Breast epithelium (tissue), 4 donors: ENCODE results near the gene ABLIM2. TPM values are rescaled to one million over a fixed set of nuclear protein-coding genes. Genes with fewer than 3 reads are reported as not detected.

ENCODE experiments used
- DNase-seq, 2 donors: peaks; one replicate each; pipeline ENCODE4 v3.0.0-alpha.2; 2019; ENCODE audit warnings: low spot score in 2 of 2
- H3K27ac ChIP-seq, 2 donors: fragments of 200-600 bp; sonication (generic) in 1 of 2; one replicate each; pipeline ENCODE4 v1.5.1; 2016 to 2019; ENCODE audit warnings: mild to moderate bottlenecking in 1 of 2
- H3K27me3 ChIP-seq, 2 donors: fragments of 200-600 bp; sonication (generic) in 1 of 2; one replicate each; pipeline versions ENCODE4 v1.5.1 to v1.6.0; 2017 to 2019; ENCODE audit warnings: control low read depth in 1 of 2, mild to moderate bottlenecking in 1 of 2
- H3K36me3 ChIP-seq: fragments of 200-600 bp; one replicate; pipeline ENCODE4 v1.5.1; 2019
- H3K4me1 ChIP-seq, 2 donors: fragments of 200-600 bp; sonication (generic); one replicate each; pipeline ENCODE4 v1.5.1; 2016 to 2019; ENCODE audit warnings: control low read depth in 1 of 2
- H3K4me3 ChIP-seq, 3 donors: fragments of 200-600 bp; sonication (generic); 1 replicate in 2 of 3; 2 replicates in 1 of 3; pipeline ENCODE4 v1.5.1; 2016 to 2019; ENCODE audit warnings: mild to moderate bottlenecking in 3 of 3, moderate library complexity in 2 of 3
- H3K9me3 ChIP-seq, 2 donors: fragments of 200-600 bp; sonication (generic) in 1 of 2; one replicate each; pipeline ENCODE4 v1.5.1; 2016 to 2019; ENCODE audit warnings: control low read depth in 1 of 2
- CTCF ChIP-seq, 3 donors: fragments of 450-650 bp; IDR thresholded peaks; one replicate each; pipeline ENCODE4 v1.5.1; 2016 to 2017; ENCODE audit warnings: antibody characterized with exemption in 3 of 3, mild to moderate bottlenecking in 3 of 3, moderate library complexity in 3 of 3
- POLR2A ChIP-seq: fragments of 450-650 bp; IDR thresholded peaks from one replicate; pipeline ENCODE4 v1.6.1; 2016; ENCODE audit warnings: antibody characterized with exemption, mild to moderate bottlenecking, moderate library complexity
- POLR2AphosphoS5 ChIP-seq, 3 donors: sonication (generic); formaldehyde crosslinking; IDR thresholded peaks; one replicate each; pipeline ENCODE4 v1.6.1; 2017; ENCODE audit warnings: antibody characterized with exemption in 3 of 3
- intact Hi-C: fragments of 100-400 bp; cut with DNase I; formaldehyde crosslinking; loops from one replicate; pipeline ENCODE4 v1.15.1; 2023; ENCODE audit warnings: low total_unique reads
- total RNA-seq, 3 donors: library from RNA; depleted of rRNA; stranded (reverse); fragments of >200 nt; gene quantifications; one replicate each; pipeline ENCODE4 v1.1.0, GENCODE V29; 2016

The ABLIM2 gene
- total RNA-seq, 3 donors from 2014 or later = 4.8 to 11.5 (median 8.2) TPM

GRCh38 chr4:8012517-8012916 lies 146.1 kb downstream of the ABLIM2 start:
- no peaks in the 10 kb centered on the region for H3K36me3 ChIP-seq
- H3K9me3 ChIP-seq = no peaks in the 10 kb centered on the region
- DNase-seq = no peak
- intact Hi-C loops = no loop called here
- H3K27me3 ChIP-seq = no peaks in the 10 kb centered on the region
- no peaks in the 10 kb centered on the region for H3K4me1 ChIP-seq
- no peak overlapping the region for H3K27ac ChIP-seq
- TF ChIP-seq CTCF (IDR thresholded peaks at IDR 0.05) (no peak), POLR2AphosphoS5 (IDR thresholded peaks at IDR 0.05) (no peak), POLR2A (no peak)
- H3K4me3 ChIP-seq = no peak overlapping the region

- no peak for DNase-seq
- no peak overlapping the region for H3K4me3 ChIP-seq
- H3K4me1 ChIP-seq = no peaks in the 10 kb centered on the region
- intact Hi-C loops = no loop called here
- no peaks in the 10 kb centered on the region for H3K9me3 ChIP-seq
- TF ChIP-seq POLR2A = no peak
- no peak for TF ChIP-seq CTCF (IDR thresholded peaks at IDR 0.05)
- TF ChIP-seq POLR2AphosphoS5 (IDR thresholded peaks at IDR 0.05) = no peak
- no peaks in the 10 kb centered on the region for H3K27me3 ChIP-seq
- H3K27ac ChIP-seq = no peak overlapping the region
- no peaks in the 10 kb centered on the region for H3K36me3 ChIP-seq
Observed at GRCh38 chr4:8010618-8011017, 148.0 kb downstream of the ABLIM2 start.

GRCh38 chr4:8009710-8010511 lies 148.7 kb downstream of the ABLIM2 start:
- no peaks in the 10 kb centered on the region for H3K27me3 ChIP-seq
- no peak overlapping the region for H3K27ac ChIP-seq
- TF ChIP-seq POLR2AphosphoS5 (IDR thresholded peaks at IDR 0.05) (no peak), CTCF (IDR thresholded peaks at IDR 0.05) (no peak), POLR2A (no peak)
- H3K4me1 ChIP-seq = no peaks in the 10 kb centered on the region
- H3K4me3 ChIP-seq = no peak overlapping the region
- H3K9me3 ChIP-seq = no peaks in the 10 kb centered on the region
- H3K36me3 ChIP-seq = no peaks in the 10 kb centered on the region
- intact Hi-C loops = no loop called here
- DNase-seq = no peak

GRCh38 chr4:8009097-8009496 lies 149.5 kb downstream of the ABLIM2 start:
- intact Hi-C loops = no loop called here

More at GRCh38 chr4:8009097-8009496, 149.5 kb downstream of the ABLIM2 start:
- no peak for DNase-seq
- Histone ChIP-seq H3K4me1 (no peaks in the 10 kb centered on the region), H3K27me3 (no peaks in the 10 kb centered on the region), H3K27ac (no peak overlapping the region), H3K36me3 (no peaks in the 10 kb centered on the region), H3K4me3 (no peak overlapping the region), H3K9me3 (no peaks in the 10 kb centered on the region)
- TF ChIP-seq CTCF (IDR thresholded peaks at IDR 0.05) (no peak), POLR2AphosphoS5 (IDR thresholded peaks at IDR 0.05) (no peak), POLR2A (no peak)
